Motor neuron (in vitro differentiated cells): ENCODE results near the gene NALCN. TPM values are rescaled to one million over a fixed set of nuclear protein-coding genes. Genes with fewer than 3 reads are reported as not detected.

Experiments
- ATAC-seq, 8 experiments: fragments of 200-7000 bp; cut with Tn5 transposase; replicated peaks in 6 of 8; 2 replicates each; pipeline ENCODE4 v1.8.0; 2021; ENCODE audit warnings: mild to moderate bottlenecking in 8 of 8, moderate library complexity in 8 of 8
- H3K27ac ChIP-seq, 2 donors: fragments of 250-450 bp; sonication (Bioruptor Pico); 2 replicates each; pipeline ENCODE4 v1.9.0; 2021; ENCODE audit warnings: antibody characterized with exemption in 2 of 2, mild to moderate bottlenecking in 2 of 2, moderate library complexity in 1 of 2
- H3K4me1 ChIP-seq, 2 donors: fragments of 250-450 bp; sonication (Bioruptor Pico); replicated peaks in 1 of 2; 2 replicates each; pipeline ENCODE4 v1.6.1; 2021; ENCODE audit warnings: antibody characterized with exemption in 2 of 2, mild to moderate bottlenecking in 2 of 2, moderate library complexity in 1 of 2
- H3K4me3 ChIP-seq, 5 donors: fragments of 250-450 bp; sonication (Bioruptor Pico); 2 replicates each; pipeline ENCODE4 v1.9.0; 2021; ENCODE audit warnings: antibody characterized with exemption in 5 of 5, mild to moderate bottlenecking in 5 of 5, moderate library complexity in 4 of 5
- WGBS, 10 experiments: fragments of 450-650 bp; shearing (Covaris generic); methylation state at CpG; one replicate each; pipeline ENCODE4 v1.0.0; 2022; 5-methylcytosine and 5-hydroxymethylcytosine counted together
- in situ Hi-C, 9 experiments: fragments of 400-800 bp; cut with MboI; loops; one replicate each; pipeline ENCODE4 v1.15.0; 2021; ENCODE audit warnings: low sequenced_read_pairs in 9 of 9, low pct_unique_long_range_greater_than_20kb in 2 of 9; ENCODE audit not compliant: unreplicated experiment in 9 of 9
- total RNA-seq, 8 experiments: library from RNA; unstranded; fragments of 300-600 nt; gene quantifications; 2 replicates each; pipeline versions ENCODE4 v1.2.3 to v1.2.4, GENCODE V29; 2022

The NALCN gene
- total RNA-seq, 8 experiments from 2014 or later, result 0.40 to 21.3 (median 3.0) TPM

GRCh38 chr13:101010100-101010499, 406.2 kb downstream of the NALCN start:
- ATAC-seq, result peak in 3 of 8 experiments; percentile 38 to 78 (median 62)
- H3K27ac ChIP-seq, result no peak overlapping the region
- H3K4me1 ChIP-seq, result peaks cover 0 to 2% of the 10 kb centered on the region in 2 donors
- in situ Hi-C loops, result no loop called here
- no peak overlapping the region for H3K4me3 ChIP-seq
- 0 to 100% (median 51%) methylated on average over 1 to 2 of the region's 2 CpGs; no CpG with 5 or more reads in 2 of the 10 experiments for WGBS, 10 experiments

GRCh38 chr13:101007245-101007644, 409.1 kb downstream of the NALCN start:
- no peak for ATAC-seq
- H3K4me1 ChIP-seq, result peaks cover 0 to 2% of the 10 kb centered on the region in 2 donors
- H3K4me3 ChIP-seq, result no peak overlapping the region
- in situ Hi-C loops, result no loop called here
- 0 to 89% (median 57%) methylated on average over 1 to 2 of the region's 2 CpGs; no CpG with 5 or more reads in 1 of the 10 experiments for WGBS, 10 experiments
- H3K27ac ChIP-seq, result no peak overlapping the region

Other genes with a start within 250 kb of the NALCN start
- 100 to 1,000 TPM in 1 of 8 experiments, 1 to 10 TPM in 3, not detected in 4; 3.2 to 187 (median 7.1) TPM for gene ITGBL1, start 36.2 kb upstream of the NALCN start, total RNA-seq